ENCODE measurements around the gene CHMP2B.

DNA sequence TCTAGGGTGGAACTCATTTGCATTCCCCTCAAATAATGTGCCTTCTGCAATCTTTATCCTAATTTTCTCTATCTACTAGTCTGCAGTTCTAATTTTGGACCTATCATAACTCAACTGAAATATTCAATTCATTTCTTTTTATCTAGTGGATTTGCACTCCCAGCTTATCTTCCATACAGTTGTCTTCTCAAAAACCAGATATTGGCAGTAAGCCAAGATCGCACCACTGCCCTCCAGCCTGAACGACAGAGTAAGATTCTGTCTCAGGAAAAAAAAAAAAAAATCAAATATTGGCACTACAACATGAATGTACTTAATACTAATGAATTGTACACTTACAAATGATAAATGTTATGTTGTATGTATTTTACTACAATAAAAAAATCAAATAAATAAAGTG lies 18.0 kb upstream of the CHMP2B start:
- TF ChIP-seq CTCF (IDR thresholded peaks at IDR 0.05; ENCODE audit: low read depth, low read length) = no peak
- TF ChIP-seq EZH2phosphoT487 (IDR thresholded peaks at IDR 0.05; ENCODE audit: low read depth) = no peak

All from OCI-LY3 (cell line).